COLO829 (cell line): ENCODE measurements around the gene KIF3A.

Experiments
- DNase-seq: peaks from one replicate; pipeline ENCODE4 v3.0.0; 2012; ENCODE audit warnings: low spot score

KIF3A gene

GRCh38 chr5:132662925-132663770 lies 74.2 kb downstream of the KIF3A start:
- DNase-seq: no peak

DNA sequence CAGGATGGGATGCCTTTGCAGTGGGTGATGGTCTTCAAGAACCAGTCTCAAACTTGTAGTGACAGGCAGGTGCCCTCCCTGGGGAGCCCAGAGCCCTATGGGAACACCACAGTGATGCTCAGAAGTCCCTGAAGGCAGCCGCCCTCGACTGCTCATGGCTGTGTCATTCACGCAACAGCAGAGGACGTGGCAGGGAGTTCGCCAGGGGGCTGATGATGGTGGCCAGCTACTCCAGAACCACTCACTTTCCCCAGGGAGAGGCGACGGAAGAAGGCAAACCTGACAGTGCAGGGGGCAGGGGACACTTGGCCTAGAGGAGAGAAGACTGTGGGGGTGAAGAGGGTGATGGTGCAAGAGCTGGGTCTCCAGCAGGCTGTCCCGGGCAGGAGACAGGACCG lies 75.3 kb downstream of the KIF3A start:
- DNase-seq: no peak

GRCh38 chr5:132661231-132662003 lies 75.9 kb downstream of the KIF3A start:
- no peak for DNase-seq

DNA sequence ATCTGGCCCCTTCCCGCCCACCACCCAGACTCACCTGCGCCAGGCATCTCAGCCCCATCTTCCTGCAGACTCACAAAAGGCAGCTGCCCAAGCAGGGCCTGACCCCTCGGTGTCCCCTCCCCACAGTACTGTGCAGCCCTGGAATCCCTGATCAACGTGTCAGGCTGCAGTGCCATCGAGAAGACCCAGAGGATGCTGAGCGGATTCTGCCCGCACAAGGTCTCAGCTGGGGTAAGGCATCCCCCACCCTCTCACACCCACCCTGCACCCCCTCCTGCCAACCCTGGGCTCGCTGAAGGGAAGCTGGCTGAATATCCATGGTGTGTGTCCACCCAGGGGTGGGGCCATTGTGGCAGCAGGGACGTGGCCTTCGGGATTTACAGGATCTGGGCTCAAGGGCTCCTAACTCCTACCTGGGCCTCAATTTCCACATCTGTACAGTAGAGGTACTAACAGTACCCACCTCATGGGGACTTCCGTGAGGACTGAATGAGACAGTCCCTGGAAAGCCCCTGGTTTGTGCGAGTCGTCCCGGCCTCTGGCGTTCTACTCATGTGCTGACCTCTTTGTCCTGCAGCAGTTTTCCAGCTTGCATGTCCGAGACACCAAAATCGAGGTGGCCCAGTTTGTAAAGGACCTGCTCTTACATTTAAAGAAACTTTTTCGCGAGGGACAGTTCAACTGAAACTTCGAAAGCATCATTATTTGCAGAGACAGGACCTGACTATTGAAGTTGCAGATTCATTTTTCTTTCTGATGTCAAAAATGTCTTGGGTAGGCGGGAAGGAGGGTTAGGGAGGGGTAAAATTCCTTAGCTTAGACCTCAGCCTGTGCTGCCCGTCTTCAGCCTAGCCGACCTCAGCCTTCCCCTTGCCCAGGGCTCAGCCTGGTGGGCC lies 77.5 kb downstream of the KIF3A start:
- DNase-seq: no peak

- DNase-seq: no peak
These were observed 78.7 kb downstream of the KIF3A start for GRCh38 chr5:132658381-132659302.

- DNase-seq: no peak
These were observed 79.5 kb downstream of the KIF3A start, which contains the start of gene IL13 for GRCh38 chr5:132657676-132658380. Gene IL13, plus strand, starts transcription at chr5:132658173. Its CDS starts 14 bp downstream, at chr5:132658187.

GRCh38 chr5:132656774-132657355 lies 80.5 kb downstream of the KIF3A start:
- DNase-seq: no peak

- DNase-seq: no peak
These were observed 81.2 kb downstream of the KIF3A start for GRCh38 chr5:132655821-132656773.

DNA sequence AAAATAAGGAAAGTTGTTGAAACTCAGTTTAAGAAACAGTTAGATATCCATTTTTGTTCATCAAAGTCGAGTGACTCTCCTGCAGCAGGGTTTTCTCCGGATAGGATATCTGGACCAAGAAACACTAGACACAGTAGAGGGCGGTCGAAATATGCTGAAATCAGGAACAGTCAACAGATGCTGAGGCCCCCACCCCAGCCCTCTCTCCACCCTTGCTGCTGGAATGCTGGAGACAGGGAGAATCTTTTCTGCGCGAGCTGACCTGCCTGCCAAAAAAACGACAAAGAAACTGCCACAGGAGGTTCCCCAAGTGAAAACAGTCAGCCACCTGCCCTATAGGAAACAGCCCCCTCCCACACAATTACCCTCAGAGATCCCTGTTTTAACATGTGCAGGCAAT lies 83.6 kb downstream of the KIF3A start:
- DNase-seq: no peak

- DNase-seq: no peak
These were observed 85.4 kb downstream of the KIF3A start for GRCh38 chr5:132651838-132652469.

- DNase-seq: no peak
These were observed 89.0 kb downstream of the KIF3A start for GRCh38 chr5:132648355-132648754.

GRCh38 chr5:132647473-132647872 lies 89.9 kb downstream of the KIF3A start:
- DNase-seq: no peak

DNA sequence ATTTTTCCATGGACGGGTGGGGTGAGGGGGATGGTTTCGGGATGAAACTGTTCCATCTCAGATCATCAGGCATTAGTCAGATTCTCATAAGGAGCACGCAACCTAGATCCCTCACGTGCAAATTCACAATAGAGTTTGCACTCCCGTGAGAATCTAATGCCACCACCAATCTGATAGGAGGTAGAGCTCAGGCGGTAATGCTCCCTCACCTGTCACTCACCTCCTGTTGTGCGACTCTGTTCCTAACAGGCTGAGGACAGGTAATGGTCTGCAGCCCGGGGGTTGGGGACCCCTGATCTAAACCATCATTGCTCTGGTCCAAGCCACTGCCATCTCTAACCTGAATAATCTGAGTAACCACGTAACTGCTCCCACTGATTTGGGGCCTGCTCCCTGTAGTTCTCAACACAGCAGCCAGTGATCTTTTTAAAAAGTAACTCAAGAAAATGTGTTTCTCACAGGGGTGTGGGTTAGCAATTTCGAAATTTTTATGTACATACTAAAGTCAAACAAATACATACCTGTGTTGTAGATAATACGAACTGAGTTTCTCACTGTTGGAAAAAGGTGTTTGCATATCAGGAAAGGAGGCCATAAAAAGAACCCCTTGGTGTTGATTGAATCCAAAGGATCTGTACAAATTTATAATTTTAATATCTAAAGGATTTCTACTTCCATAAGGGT lies 90.6 kb downstream of the KIF3A start:
- DNase-seq: no peak

DNA sequence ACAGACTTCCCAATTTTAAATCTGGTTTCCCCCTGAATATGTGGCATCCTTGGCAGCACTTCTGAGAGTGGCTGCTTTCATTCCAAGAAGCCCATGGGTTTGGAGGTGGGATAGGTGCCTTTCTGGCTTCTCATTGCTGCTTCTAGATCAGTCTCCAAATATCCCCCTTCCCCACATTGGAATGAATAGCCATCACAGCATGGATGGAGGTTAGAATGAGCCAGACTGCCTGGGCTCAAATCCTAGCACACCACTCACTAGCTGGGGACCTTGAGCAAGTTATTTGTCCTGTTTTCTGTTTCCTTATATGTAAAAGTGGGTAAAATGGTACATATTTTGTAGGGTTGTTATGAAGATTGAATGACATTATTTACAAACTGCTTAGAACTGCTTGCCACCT lies 93.2 kb downstream of the KIF3A start:
- no peak for DNase-seq
